ENCODE data around the gene CALCA.

Gene CALCA

DNA sequence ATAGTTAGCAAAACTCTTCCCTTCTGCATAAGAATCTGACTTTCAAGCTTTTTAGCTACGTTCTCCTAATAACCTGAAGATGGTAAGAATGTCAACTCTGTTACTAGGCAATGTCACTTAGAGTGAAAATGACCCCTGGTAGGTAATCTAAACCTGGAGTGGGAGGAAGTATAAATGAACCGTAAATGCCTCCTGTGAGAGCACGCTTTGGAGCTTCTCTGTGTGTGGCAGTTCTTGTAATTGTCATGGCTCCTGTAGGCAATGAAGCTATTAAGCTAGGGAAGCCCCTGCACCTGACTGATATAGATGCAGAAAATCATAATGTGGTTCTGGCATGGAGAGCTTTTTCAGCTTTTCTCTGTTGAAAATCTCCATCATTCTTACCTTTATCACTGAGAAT lies 29.4 kb downstream of the CALCA start:
- no peak for DNase-seq

DNA sequence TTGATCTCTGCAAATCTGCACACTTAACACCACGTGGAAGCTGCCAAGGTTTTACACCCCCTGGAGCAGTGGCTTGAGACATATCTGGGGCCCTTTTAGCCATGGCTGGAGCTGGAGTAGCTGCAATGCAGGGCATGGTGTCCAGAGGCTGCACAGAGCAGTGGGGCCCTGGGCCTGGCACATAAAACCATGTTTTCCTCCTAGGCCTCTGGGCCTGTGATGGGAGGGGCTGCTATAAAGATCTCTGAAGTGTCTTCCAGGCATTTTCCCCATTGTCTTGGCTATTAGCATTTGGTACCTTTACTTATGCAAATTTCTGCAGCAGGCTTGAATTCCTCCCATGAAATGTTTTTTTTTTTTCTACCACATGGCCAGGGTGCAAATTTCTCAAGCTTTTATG lies 33.2 kb downstream of the CALCA start:
- no peak for DNase-seq

DNA sequence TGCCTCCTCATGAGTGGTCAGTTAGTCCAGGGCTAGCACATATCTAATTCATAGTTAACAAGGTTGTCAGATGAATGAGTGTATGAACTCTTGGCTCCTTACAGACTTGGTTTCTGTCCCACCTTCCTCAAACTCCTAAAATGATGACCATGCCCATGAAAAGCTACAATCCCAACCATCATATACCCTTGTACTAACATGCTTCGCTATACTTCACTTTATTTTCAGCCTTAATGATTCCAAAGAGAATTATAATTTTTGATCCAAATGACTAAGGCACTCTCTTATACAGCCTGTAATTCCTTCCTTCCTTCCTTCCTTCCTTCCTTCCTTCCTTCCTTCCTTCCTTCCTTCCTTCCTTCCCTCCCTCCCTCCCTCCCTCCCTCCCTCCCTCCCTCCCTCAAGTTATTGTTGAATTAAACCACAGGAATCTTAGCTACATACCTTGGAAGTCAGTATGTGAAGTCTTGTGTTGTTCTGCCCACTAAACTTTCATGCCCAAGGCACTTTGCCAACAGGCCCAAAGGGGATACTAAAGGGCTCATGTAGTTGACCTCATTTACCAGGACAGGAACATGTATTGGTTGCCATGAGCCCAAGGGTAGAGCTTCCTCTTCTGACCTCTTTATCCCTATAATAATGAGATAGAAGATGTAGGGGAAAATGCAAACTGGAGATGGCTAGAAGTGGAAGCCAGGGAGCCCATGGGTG lies 37.4 kb downstream of the CALCA start:
- no peak for DNase-seq

DNA sequence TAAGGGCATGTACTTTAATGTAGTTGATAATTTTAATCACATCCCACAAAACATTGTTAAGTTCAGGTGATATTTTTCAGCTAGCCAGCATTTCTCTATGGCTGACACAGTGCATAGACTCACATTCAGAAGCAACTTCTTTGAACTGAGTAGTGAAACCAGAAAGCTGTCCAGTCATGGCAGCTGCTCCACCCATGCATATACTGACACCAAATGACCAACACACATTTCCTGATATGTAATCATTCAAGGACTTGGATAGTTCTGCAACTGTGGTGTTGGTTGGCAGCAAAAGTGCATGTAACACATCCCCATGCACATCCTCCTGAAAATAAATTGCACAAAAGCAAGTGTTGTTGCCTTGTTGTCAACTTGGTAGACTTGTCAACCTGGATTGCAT lies 39.7 kb downstream of the CALCA start:
- DNase-seq: no peak

DNA sequence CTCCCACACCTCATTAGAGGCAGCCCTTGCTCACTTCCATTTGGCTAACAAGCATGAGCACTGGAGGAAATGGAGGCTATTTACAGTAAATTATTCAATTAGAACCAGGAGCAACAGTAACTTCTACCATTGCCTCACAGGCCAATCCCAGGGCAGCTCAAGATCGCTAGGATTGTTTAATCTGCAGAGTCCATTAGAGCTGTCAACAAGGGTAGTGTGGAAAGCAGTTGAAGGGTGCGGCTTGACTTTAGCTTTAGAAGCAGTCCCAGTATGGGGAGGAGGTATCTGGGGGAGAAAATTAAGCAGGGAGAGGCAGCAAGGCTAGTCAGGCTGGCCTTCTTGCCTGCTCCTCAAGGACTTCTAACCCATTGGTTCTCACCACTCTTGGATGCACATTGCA lies 41.8 kb downstream of the CALCA start:
- DNase-seq: no peak

DNA sequence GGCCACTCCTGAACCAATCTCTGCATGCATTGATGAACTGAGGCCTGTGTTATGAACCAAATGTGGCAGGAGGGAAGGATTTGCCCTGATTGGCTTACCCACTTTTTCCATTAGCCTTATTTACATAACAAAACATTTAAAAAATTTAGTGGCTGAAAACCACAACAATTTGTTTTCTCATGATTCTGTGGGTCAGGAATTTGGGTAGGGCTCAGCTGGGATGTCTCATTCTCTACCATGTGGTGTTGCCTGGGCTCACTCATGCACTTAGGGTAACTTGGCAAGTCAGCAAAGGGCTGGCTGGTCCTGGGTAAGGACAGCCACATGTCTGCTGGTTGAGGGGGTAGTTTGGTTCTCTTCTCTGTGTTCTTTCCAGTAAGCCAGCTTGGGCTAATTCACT lies 45.0 kb downstream of the CALCA start:
- no peak for DNase-seq

DNA sequence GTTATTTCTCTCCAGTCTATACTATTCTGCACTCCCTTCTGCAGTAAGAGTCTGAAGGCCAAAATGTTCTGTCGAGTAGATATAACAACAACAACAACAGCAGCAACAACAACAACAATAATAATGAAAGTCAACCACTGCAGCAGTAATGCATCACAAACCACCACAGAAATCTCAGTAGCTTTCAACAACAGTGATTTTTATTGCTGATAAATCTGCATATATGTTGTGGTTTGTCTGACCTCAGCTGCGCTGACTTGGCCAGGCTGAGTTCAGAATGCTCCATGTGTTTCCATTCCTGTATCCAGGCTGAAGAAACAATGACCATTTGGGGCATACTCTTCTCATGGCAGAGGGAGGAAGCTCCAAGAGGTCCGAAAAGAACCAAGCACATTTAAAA lies 47.8 kb downstream of the CALCA start:
- no peak for DNase-seq
